GM19023 (cell line): Measurements from ENCODE around the gene DIPK1A.

ENCODE experiments used
- ATAC-seq: cut with Tn5 transposase; IDR thresholded peaks from one replicate; pipeline ENCODE4 v1.9.1; 2021; ENCODE audit warnings: mild to moderate bottlenecking, moderate library complexity; ENCODE audit not compliant: unreplicated experiment

Gene DIPK1A

DNA sequence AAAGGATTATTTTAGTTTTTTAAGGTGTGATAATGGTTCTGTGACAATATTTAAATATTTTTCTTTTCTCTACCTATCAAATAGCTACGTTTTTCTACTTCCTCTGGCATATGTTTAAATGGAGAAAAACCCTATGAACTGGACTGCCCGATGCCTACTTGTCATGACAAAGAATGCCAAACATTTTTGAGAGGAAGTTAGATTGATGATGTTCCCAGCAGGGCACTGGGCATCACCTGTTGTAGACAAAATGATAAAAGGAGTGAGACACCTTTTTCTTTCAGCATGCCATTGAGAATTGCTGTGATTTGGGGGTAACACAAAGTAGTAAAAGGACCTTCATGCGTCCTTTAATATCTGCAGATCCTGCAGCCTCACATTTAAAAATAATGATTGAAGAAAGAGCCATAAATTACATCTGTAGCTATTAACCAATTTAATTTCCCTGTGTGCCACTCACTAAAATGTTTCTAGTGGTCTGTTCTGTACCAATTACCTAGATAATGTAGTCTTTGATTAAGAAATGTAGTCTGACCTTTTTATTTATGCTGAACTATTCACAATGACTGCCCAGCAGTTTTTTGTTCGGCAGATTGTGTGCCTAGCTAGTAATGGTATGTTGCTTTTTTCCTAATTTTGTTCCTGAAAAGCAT is 81.8 kb downstream of the DIPK1A start:
- ATAC-seq, result no peak

DNA sequence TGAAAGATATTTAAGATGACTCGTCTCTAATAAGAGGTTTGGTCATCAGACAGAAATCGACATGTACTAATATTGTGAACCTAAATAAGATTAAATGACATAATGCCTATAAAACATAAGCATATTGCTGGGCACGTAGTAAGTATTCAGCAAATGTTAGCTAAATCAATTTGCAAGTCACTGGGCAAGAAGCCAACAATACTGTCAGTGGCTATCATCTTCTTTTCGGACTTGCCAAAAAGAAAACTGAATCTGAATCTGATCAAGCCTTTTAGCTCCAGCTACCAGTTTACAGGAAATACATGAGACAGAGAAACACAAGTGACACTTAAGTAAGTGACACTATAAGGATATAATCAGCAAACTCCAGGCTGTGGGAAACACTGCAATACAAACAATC is 83.5 kb downstream of the DIPK1A start:
- peak; percentile 54 for ATAC-seq

DNA sequence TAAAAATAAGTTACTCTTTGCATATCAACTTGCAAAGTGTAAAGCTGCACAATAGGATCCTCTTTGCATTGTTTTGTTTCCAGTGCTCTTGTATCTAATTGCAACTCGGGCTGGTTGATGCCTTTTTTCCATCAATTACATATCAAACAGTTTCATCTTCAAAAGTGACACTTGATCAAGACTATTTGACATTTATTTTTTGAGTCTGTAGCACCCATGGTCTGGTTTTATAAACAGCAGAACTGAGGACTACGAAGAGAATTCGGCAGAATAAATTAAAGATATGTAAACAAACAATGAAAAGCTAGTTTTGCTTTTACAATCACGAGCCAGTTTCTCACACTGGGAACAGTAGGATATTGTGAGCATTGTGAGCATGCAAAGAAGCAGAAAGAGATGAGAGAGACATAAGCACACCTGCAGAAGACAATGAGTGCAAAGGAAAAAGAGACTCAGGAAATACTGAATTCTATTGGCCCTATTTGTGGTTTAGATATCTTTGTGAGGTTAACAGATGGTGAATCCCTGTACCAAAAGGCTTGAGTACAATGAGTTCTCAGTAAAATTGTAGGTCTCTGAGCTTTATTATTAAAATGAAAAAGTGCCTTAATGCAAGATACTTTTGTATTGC is 84.1 kb downstream of the DIPK1A start:
- ATAC-seq, result no peak

DNA sequence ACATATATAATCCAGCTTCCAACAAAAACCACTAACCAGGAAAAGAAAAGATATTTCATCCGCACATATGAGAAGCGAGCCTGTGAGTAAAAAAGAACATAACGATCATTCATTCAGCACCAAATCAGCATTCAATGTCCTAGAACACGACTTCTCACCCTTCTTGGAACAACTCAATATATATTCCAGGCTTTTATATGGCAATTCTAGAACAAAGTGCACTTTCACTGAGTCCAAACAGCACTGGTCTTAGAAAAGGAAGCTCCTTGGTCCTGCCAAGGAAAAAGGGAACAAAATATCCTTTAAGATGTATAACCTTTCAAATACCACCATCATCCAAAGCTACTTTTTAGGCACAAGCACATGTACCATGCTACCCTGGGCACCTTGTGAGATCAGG is 84.9 kb downstream of the DIPK1A start:
- ATAC-seq, result no peak

DNA sequence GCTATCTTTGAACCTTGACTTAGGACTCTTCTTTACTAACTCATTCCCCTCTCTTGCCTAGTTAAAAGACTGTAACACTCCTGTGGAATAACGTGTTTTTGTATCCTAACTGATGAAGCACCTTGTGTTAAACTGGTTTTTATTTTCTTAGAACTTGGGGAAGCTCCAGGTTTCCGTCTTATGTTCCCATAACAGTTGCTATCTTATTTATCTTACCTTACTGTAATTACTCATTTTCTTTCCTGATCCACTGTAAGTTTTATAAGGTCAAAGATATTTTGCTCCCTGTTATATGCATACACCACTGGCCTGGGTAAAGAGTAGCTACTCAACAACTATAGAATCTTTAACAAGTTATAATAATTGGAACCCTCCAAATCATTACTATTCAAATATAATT is 86.3 kb downstream of the DIPK1A start:
- no peak for ATAC-seq

DNA sequence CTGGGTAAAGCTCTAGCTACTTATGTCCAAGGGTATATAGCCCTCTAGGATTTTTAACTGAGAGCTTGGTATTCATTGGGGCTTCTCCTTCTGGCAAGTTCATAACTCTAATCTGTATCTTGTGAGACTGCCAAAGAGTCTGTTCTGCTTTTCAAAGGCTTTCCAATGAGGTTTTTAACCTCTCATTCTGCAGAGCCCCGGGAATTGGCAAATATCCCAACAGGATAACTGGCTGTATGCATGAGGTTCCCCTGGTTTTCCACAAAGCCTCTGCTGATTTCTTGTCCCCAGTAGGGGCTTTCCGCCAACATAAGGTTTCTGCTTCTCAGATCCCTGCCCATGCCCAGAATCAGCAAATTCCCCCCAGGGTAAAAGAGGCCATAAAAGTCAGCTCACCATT is 88.5 kb downstream of the DIPK1A start:
- ATAC-seq, result no peak

DNA sequence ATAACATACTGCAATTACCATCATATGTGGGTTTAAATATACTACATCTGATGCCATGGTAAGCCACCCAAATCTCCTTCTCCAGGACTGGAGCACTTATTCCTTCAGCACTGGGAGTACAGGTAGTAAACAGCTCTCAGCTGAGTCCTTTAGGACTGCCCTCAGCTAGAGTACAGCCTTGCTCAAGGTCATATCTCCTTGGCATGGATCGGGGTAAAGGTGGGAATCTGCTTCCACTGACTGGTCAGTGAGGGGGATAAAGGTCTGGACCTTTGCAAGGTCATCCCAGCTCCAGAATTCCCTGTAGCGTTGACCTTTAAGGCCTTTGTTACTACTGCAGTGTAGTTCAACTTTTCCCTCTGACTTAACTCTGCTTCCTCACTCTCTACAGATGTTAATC is 90.7 kb downstream of the DIPK1A start:
- ATAC-seq, result no peak

DNA sequence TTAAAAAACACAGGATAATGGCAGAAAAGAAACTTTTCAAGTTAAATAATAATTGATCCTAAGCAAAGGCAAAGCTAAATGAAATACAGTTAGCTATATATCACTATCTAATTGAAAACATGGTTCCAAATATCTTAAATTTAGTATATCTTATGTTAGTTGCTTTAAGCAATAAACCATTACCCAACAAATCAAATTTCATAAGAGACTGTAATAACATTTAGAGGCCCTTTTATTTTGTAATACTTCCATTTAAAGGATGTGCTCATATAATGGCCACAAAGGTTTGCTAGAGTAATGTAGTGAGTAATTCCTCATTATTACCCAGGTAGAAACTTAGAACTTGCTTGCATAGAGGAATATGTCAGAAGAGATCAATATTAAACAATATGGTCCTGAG is 97.1 kb downstream of the DIPK1A start:
- ATAC-seq, result no peak

DNA sequence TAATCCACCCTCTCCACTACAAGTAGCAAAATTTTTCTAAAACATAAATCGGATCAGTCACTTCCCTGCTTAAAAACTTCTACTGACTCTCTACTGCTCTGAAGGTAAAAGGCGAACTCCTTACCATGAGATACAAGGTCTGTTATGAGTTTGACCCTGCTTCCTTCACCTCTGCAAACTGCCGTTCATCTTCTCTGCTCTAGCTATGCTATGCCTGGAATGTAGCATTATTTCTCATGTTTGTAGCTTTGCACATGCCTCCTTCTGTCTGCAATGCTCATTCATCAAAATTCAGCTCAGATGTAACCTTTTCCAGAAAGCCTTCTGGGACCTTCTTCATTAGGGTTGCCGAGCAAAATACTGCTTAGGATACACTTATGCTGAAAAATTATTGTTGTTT is 98.7 kb downstream of the DIPK1A start:
- no peak for ATAC-seq

DNA sequence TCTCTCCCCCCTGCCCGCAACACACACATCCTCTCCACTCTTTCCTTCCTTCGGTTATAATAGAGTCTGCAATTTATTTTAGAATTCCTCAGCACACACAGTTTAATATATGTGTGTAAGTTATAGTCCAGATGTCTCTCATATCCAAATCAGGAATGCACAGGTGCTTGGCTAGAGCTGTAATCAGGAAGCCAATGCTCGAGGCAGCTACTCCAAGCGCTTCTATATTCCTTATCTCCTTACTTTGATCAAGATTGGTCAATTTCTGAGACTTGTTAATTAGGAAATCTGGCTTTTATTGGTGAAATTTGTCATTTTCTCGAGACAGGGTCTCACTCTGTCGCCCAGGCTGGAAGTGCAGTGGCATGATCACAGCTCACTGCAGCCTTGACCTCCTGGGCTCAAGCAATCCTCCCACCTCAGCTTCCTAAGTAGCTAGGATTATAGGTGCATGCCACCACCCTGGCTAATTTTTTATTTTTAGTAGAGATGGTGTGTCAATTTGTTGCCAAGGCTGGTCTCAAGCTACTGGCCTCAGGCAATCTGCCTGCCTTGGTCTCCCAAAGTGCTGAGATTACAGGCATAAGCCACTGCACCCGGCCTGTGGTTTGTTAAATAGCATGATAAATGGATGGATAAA is 101.7 kb downstream of the DIPK1A start:
- no peak for ATAC-seq

DNA sequence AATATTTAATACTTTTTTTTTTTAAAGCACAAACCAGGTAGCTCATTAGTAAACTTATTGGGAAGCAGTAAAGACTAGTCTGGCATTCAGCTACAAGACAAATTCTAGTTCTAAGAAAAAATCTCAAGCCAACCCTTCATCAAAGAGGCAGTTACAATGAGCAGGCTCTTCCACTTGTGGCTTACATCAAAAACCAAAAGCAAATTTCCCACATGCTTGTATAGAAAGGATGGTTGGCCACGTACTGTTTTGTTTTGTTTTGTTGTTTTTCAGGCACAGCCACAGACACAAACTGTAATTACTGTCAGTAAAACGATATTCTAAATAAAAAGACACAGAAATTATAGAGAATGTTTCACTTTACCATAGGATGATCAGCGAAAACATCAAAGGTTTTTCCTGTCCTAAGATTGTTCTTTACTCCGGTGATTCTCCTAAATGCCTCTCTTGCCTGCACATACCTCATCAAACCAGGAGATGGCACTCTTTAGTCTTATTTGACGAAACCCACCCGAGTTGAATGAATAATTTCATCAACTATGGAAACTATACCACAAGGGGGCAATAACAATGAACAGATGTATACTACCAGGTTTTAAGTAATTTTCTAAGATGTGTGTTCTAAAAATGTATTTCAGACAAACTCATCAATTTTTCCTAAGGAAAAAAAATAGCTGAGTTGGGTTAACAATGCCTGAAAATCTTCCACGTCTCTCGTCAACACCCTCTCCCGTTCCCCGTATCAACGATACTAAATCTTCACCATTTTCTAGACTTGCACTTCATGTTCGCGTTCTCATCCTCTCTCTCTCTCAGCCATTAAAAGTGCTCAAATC is 102.5 kb downstream of the DIPK1A start:
- no peak for ATAC-seq

DNA sequence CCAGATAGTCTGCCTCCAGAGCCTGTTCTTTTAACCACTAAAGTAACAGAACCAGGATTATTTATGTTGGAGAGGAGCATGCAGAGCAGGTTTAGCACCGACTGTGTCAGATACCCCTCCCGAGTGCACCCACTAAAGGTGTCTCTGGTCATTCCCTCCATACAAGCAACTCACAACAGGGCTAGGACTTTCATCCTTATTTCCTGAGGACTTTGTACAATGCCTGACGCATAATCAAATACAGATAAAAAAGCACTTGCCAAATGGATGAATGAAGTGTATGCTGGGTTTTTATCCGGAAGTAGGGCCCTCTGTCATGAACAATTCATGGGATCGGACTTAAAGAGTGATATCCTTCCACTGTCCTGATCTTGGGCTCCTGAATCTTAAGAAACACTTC is 103.4 kb downstream of the DIPK1A start:
- ATAC-seq, result no peak

DNA sequence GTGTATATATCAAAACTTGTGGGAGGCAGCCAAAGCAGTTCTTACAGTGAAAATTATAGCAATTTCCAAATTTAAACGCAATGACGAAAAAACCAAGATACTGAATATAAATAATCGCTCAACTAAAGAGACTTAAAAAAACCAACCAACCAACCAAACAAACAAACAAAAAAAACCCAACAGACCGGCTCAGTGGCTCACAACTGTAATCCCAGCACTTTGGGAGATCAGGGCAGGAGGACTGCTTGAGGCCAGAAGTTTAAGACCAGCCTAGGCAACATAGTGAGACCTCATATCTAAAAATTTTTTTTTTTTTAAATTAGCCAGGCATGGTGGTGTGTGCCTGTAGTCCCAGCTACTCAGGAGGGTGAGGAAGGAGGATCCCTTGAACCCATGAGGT is 106.0 kb downstream of the DIPK1A start:
- ATAC-seq, result no peak

DNA sequence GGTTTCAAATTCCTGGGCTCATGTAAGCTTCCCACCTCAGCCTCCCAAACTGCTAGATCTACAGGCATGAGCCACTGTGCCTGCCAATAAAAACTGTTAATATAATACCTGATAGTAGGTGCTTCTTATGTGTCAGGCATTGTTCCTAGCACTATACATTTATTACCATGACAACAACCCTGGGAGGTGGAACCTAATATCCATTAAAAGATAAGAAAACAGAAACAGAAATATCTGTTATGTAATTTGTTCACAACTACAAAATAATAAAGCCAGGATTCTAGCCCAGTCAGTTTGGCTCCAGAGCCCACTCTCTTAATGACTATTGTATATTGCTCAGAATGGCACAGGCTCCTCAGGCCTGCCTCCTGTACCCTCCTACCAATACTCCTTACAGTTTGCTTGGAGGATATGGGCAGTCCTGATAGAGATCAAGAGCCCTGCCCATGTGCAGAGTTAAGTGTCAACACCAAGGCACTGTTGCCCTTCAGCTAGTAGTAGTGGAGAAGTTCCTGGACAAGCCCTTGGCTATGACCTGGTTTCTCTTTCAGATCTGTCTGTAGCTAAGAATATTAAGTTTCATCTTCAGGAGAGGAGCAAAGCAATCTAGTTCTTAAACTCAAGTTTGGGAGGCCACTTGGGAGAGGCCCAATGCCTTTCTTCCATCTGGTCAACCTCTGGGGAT is 107.0 kb downstream of the DIPK1A start:
- ATAC-seq, result no peak

DNA sequence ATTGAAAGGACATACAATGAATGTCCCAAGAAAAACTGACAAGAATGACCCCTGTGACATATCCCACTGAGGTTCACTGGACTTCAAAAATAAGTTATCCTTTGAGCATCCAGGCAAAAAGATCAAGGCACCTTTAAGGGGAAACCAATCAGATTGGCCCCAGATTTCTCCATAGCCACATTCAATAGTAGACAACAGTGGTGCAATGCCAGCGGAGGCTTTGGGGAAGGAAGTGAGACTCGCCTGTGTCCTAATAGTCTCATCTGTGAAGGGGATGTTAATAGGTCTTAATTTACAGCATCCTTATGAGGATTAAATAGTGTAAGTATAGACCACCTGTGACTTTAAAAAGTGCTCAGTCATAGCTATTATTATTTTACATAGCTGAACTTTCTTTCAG is 108.0 kb downstream of the DIPK1A start:
- ATAC-seq, result no peak

DNA sequence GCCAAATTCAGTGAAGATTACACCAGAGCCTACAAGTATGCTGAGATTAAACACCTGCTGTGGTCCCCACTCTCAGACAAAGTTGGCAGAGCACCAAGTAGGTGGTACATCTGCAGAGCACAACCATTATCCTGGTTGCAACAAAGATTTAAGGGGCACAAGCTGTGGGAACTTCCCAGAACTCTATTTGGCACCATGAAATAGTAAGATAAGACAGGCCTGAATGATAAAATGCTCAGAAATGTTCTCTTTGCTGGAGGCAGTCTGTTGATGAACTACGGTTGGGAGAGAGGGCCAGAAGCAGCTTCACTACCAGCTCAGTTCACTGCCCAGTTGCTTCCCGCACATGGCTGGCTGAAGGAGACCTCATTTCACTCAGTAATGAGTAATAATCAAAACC is 109.5 kb downstream of the DIPK1A start:
- no peak for ATAC-seq

DNA sequence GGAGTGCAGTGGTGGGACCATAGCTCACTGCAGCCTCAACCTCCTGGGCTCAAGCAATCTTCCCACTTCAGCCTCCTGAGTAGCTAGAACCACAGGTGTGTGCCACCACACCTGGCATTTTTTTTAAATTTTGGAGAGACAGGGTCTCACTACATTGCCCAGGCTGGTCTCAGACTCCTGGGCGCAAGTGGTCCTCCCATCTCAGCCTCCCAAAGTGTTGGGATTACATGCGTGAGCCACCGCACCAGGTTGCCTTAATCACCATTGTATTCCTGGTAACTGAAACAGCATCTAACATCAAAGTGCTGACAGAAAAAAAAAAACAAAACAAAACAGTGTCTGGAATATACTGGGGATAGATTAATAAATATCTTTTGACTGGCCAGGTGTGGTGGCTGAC is 111.2 kb downstream of the DIPK1A start:
- no peak for ATAC-seq

DNA sequence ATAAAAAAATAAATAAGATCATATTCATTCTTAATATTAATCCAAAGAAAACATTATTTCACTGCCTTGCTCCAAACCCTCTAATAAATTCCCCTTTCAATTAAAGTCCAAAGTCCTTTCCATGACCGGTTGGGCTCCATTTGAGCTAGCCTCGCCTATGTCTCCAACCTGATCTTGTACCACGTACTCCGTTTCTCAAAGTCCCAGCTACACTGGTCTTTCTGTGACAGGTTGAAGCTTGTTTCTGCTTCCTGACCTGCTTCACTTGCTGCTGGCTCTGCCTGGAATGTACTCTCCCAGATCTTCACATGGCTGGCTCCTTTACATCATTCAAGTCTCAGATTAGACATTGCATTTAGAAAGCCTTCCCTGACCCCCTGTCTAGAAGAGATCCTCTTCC is 113.1 kb downstream of the DIPK1A start:
- ATAC-seq, result no peak

DNA sequence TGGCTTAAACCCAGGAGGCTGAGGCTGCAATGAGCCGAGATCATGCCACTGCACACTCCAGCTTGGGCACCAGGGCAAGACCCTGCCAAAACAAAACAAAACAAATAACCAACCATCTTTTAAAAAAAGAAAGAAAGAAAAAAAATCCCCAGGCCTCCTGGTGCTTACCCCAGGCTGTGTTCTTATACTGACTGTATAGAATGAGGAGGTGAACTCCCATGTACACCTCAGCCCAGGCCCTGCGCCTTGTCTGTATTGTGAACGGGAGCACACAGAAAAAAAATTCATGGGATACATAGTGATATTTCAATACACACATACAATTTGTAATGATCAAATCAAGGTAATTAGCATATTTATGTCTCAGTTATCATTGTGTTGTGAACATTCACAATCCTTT is 115.4 kb downstream of the DIPK1A start:
- no peak for ATAC-seq

DNA sequence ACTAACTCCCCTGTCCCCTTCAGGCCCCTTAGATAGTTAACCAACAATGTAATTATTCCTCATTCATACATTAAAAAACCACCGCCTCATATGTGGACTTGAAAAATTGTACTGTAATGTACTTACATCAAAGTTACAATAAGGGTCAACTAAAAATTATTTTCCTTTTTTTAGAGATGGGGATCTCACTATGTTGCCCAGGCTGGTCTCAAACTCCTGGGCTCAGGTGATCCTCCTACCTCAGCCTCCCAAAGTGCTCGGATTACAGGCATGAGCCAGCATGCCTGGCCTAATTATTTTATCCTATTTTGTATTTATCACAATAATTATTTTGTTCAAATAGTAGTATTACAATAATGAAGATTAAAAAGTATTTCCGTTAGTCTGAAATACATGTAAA is 116.8 kb downstream of the DIPK1A start:
- no peak for ATAC-seq
